Lower lobe of right lung (tissue), 2 donors: Measurements from ENCODE around the gene B4GALNT1. TPM values are rescaled to one million over a fixed set of nuclear protein-coding genes. Genes with fewer than 3 reads are reported as not detected.

Source experiments
- ATAC-seq, 2 donors: fragments of 200-7000 bp; cut with Tn5 transposase; one replicate each; pipeline ENCODE4 v1.9.1; 2020 to 2022; ENCODE audit warnings: mild to moderate bottlenecking in 2 of 2, moderate library complexity in 2 of 2
- DNase-seq: peaks from one replicate; pipeline ENCODE4 v3.0.0-alpha.2; 2020
- H3K27ac ChIP-seq: fragments of 200-600 bp; one replicate; pipeline ENCODE4 v1.8.0; 2022
- H3K27me3 ChIP-seq: fragments of 200-600 bp; one replicate; pipeline ENCODE4 v1.8.0; 2022; ENCODE audit warnings: low read depth
- H3K36me3 ChIP-seq: fragments of 200-600 bp; one replicate; pipeline ENCODE4 v1.8.0; 2022; ENCODE audit warnings: mild to moderate bottlenecking
- H3K4me1 ChIP-seq: fragments of 200-600 bp; one replicate; pipeline ENCODE4 v1.8.0; 2022
- H3K4me3 ChIP-seq: fragments of 200-600 bp; one replicate; pipeline ENCODE4 v1.8.0; 2022; ENCODE audit warnings: mild to moderate bottlenecking
- H3K9me3 ChIP-seq: fragments of 200-600 bp; one replicate; pipeline ENCODE4 v1.8.0; 2022
- intact Hi-C: fragments of 100-400 bp; cut with DNase I; formaldehyde crosslinking; loops from one replicate; pipeline ENCODE4 v1.11.0; 2022
- total RNA-seq: library from RNA; stranded (reverse); fragmentation: NEBNext Ultra II Directional; extraction: Animal tissue kit (Norgen Biotek cat#: 25700); gene quantifications from one replicate; pipeline ENCODE4 v1.2.1, GENCODE V29; 2021
- TF ChIP-seq, protein P1 (sequence below): fragments of 200-600 bp; IDR thresholded peaks from one replicate; pipeline ENCODE4 v1.8.0; 2022; ENCODE audit warnings: antibody characterized with exemption, mild to moderate bottlenecking
- donor health status: DM: no; HTN: yes; CAD: no; lungs with severe emphysema.

B4GALNT1 gene
- total RNA-seq, 1 donor from 2014 or later, result 0.89 TPM

DNA sequence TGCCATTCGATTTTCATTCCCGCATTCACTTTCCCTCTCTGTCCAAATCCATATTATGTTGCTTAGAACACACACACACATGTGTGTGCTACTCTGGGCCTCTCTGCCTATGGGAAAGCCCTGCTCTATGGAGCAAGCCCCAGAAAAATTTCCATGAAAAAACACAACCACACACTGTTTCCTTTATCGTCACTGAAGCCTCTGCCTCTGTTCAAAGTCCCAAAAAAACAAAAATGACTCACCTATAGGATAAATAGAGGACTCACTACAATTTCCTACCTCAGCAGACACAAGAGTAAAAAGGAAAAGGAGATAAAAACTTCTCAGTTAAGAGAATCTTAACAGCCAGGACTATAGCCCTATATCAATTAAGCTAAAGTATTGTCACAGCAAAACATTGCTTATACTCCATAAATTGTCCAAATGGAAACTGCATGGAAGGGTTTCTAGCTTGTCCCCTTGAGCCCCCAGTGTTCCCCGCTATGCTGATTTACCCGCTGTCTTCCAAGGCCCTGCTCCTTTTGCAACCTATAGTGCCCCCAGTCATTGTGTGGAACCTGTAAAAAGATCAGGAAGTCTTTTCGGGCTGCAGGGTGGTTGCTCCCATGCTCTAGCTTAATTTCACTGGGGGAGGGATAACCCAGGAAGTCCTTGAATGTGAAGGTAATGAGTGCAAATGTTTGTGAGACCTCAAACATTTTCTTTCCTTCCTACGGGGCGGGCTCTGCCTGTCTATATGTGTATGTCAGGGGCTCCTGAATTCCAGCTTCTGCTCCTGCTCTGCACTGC, 53.1 kb downstream of the B4GALNT1 start:
- H3K4me3 ChIP-seq, result no peak overlapping the region
- TF ChIP-seq, protein P1, sequence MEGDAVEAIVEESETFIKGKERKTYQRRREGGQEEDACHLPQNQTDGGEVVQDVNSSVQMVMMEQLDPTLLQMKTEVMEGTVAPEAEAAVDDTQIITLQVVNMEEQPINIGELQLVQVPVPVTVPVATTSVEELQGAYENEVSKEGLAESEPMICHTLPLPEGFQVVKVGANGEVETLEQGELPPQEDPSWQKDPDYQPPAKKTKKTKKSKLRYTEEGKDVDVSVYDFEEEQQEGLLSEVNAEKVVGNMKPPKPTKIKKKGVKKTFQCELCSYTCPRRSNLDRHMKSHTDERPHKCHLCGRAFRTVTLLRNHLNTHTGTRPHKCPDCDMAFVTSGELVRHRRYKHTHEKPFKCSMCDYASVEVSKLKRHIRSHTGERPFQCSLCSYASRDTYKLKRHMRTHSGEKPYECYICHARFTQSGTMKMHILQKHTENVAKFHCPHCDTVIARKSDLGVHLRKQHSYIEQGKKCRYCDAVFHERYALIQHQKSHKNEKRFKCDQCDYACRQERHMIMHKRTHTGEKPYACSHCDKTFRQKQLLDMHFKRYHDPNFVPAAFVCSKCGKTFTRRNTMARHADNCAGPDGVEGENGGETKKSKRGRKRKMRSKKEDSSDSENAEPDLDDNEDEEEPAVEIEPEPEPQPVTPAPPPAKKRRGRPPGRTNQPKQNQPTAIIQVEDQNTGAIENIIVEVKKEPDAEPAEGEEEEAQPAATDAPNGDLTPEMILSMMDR, result no peak
- intact Hi-C loops, result loop anchor here (10.0 kb wide), 1 partner anchor 55 kb away; the partner anchor contains the start of gene B4GALNT1
- no peaks in the 10 kb centered on the region for H3K36me3 ChIP-seq
- no peak for DNase-seq
- no peaks in the 10 kb centered on the region for H3K27me3 ChIP-seq
- ATAC-seq, result no peak
- H3K4me1 ChIP-seq, result no peaks in the 10 kb centered on the region
- H3K27ac ChIP-seq, result no peak overlapping the region
- no peaks in the 10 kb centered on the region for H3K9me3 ChIP-seq

DNA sequence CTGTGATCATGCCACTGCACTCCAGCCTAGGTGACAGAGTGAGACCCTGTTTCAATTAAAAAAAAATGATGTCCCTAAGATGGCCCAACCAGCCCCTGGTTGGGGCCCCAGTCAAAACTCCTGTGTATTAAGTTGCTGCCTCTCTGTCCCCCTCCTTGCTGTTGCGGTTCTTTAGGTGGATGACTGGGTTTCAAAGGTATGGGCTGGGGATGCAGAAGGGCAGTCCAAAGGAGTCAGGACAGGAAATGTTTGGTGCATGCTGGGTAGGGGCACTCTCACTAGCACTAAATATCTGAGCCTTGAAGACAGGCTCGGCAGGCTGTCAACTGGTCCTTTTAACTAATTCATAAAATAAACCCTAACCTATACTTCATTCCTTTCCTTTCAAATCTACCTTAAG, 54.0 kb downstream of the B4GALNT1 start:
- Histone ChIP-seq H3K27me3 (no peaks in the 10 kb centered on the region), H3K4me3 (no peak overlapping the region), H3K4me1 (no peaks in the 10 kb centered on the region), H3K36me3 (no peaks in the 10 kb centered on the region), H3K27ac (no peak overlapping the region), H3K9me3 (no peaks in the 10 kb centered on the region)
- TF ChIP-seq, protein P1, result no peak
- intact Hi-C loops, result no loop called here
- no peak for DNase-seq
- no peak for ATAC-seq

DNA sequence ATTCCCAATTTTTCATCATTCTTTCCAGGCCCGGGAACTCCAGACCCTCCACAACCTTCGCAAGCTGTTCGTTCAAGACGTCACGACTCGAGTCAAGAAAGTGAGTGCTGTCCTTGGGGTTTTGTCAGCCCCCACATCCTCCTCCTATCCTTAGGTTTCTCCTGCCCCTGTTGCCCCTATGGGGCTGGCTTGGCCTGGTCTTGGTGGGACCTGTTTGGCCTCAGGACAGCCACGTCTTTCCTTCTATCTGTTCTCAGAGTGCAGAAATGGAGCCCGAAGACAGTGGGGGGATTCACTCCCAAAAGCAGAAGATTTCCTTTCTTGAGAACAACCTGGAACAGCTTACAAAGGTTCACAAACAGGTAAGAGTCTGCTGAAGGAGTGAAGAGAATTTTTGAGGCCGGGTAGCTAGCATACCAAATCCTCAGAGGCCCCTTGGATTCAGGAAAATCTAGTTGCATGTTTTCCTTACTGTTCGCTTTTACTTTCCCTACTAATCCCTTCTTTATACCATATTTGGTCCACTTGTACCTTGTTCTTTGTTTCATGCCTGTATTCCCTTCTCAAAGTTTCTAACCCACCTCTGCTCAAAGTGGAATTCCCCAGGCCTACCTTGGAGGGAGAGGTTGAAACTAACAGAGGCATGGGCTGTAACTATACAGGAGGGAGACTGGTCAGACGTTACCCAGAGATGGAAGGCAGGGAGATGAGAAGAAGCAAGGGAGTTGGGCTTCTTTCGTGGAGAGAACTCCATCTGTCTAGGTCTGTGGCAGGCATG, 54.8 kb downstream of the B4GALNT1 start:
- no peak overlapping the region for H3K4me3 ChIP-seq
- ATAC-seq (no peak), DNase-seq (no peak)
- H3K36me3 ChIP-seq, result no peaks in the 10 kb centered on the region
- no peak overlapping the region for H3K27ac ChIP-seq
- no peaks in the 10 kb centered on the region for H3K4me1 ChIP-seq
- TF ChIP-seq, protein P1, result no peak
- H3K9me3 ChIP-seq, result no peaks in the 10 kb centered on the region
- no peaks in the 10 kb centered on the region for H3K27me3 ChIP-seq
- intact Hi-C loops, result no loop called here

DNA sequence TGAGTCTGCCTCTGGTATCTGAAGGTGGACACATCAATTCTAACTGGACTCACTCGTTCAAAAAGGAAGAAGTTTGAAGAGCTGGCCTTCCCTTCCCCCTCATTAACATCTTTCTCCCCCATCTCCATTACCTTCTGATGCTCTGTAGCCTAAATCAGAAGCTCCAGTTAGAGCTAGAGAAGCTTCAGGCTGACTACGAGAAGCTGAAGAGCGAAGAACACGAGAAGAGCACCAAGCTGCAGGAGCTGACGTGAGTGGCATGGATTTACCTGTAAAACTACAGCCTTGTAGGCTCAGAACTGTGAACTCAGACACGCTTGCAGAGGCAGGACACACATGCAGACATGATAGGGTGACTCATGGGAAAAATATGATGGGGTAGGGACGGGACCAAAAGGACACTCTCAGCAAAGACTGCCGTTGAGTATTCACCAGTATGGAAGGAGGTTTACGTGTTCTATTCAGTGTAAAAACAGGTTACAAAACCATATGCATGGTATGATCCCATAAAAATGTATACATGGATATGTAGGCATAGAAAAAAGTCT, 56.3 kb downstream of the B4GALNT1 start:
- H3K4me3 ChIP-seq, result no peak overlapping the region
- H3K27ac ChIP-seq, result no peak overlapping the region
- H3K4me1 ChIP-seq, result no peaks in the 10 kb centered on the region
- no peaks in the 10 kb centered on the region for H3K36me3 ChIP-seq
- ATAC-seq (no peak), DNase-seq (no peak)
- intact Hi-C loops, result no loop called here
- TF ChIP-seq, protein P1, result no peak
- no peaks in the 10 kb centered on the region for H3K9me3 ChIP-seq
- no peaks in the 10 kb centered on the region for H3K27me3 ChIP-seq

Other genes starting within 250 kb of the B4GALNT1 start
- 79.3 TPM for gene R3HDM2, start 202.2 kb downstream of the B4GALNT1 start, total RNA-seq
- gene INHBC, start 198.4 kb downstream of the B4GALNT1 start, total RNA-seq, result not detected
- not detected for gene INHBE, start 177.9 kb downstream of the B4GALNT1 start, total RNA-seq
- gene GLI1, start 173.4 kb downstream of the B4GALNT1 start, total RNA-seq, result 0.21 TPM
- gene ARHGAP9, start 153.3 kb downstream of the B4GALNT1 start, total RNA-seq, result 54.2 TPM
- gene MARS1, start 145.1 kb downstream of the B4GALNT1 start, total RNA-seq, result 131 TPM
- gene DDIT3, start 112.7 kb downstream of the B4GALNT1 start, total RNA-seq, result 26.1 TPM
- gene MBD6, start 110.4 kb downstream of the B4GALNT1 start, total RNA-seq, result 93.1 TPM
- 88.3 TPM for gene DCTN2, start 86.0 kb downstream of the B4GALNT1 start, total RNA-seq
- gene KIF5A, start 83.2 kb downstream of the B4GALNT1 start, total RNA-seq, result 0.09 TPM
- 28.6 TPM for gene PIP4K2C, start 42.0 kb downstream of the B4GALNT1 start, total RNA-seq
- 21.4 TPM for gene DTX3, start 28.4 kb downstream of the B4GALNT1 start, total RNA-seq
- gene ARHGEF25, start 21.8 kb downstream of the B4GALNT1 start, total RNA-seq, result 11.5 TPM
- gene OS9, start 60.9 kb upstream of the B4GALNT1 start, total RNA-seq, result 294 TPM
- gene AGAP2, start 105.5 kb upstream of the B4GALNT1 start, total RNA-seq, result 5.7 TPM
- 41.1 TPM for gene TSPAN31, start 111.8 kb upstream of the B4GALNT1 start, total RNA-seq
- 68.4 TPM for gene CDK4, start 119.1 kb upstream of the B4GALNT1 start, total RNA-seq
- gene MARCHF9, start 121.9 kb upstream of the B4GALNT1 start, total RNA-seq, result 20.0 TPM
- 1.1 TPM for gene CYP27B1, start 133.9 kb upstream of the B4GALNT1 start, total RNA-seq
- 14.4 TPM for gene METTL1, start 138.9 kb upstream of the B4GALNT1 start, total RNA-seq
- gene EEF1AKMT3, start 139.4 kb upstream of the B4GALNT1 start, total RNA-seq, result 6.8 TPM
- gene TSFM, start 149.6 kb upstream of the B4GALNT1 start, total RNA-seq, result 22.6 TPM
- 10.8 TPM for gene AVIL, start 185.5 kb upstream of the B4GALNT1 start, total RNA-seq
- gene CTDSP2, start 213.5 kb upstream of the B4GALNT1 start, total RNA-seq, result 220 TPM